ENCODE data around the gene SPOP. TPM values are rescaled to one million over a fixed set of nuclear protein-coding genes. Genes with fewer than 3 reads are reported as not detected.

SPOP gene
- total and polyA plus RNA-seq, 11 donors = 28.5 to 96.1 (median 60.4) TPM

DNA sequence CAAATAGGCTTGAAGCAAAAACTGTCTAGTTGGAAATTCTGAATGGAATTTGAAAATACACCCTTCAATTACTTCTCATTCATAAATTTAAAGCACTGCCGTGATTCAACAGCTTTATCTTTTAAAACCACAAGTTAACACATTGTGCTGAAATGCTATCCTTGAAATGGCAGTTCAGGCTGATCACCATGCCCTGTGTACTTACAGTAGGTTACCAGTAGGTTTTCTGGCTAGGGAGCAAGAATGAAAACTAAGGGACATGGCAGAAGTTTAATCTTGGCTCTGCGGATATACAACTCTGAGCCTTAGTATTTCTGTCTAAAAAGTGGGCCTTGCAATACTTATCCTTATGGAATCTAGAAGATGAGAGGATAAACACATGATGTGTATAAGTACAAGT is 74.2 kb downstream of the SPOP start:
- Histone ChIP-seq H3K4me3 (no peak overlapping the region), H3K36me3 (peaks cover 0 to 100% (median 99%) of the 10 kb centered on the region in 9 donors), H3K9me3 (no peaks in the 10 kb centered on the region), H3K27ac (peak overlapping the region in 7 of 12 donors; percentile 12 to 72 (median 36)), H3K4me1 (peaks cover 0 to 32% (median 18%) of the 10 kb centered on the region in 12 donors), H3K27me3 (no peaks in the 10 kb centered on the region)
- DNase-seq = no peak
- TF ChIP-seq POLR2A (IDR thresholded peaks at IDR 0.05) = no peak
- TF ChIP-seq, protein P1, sequence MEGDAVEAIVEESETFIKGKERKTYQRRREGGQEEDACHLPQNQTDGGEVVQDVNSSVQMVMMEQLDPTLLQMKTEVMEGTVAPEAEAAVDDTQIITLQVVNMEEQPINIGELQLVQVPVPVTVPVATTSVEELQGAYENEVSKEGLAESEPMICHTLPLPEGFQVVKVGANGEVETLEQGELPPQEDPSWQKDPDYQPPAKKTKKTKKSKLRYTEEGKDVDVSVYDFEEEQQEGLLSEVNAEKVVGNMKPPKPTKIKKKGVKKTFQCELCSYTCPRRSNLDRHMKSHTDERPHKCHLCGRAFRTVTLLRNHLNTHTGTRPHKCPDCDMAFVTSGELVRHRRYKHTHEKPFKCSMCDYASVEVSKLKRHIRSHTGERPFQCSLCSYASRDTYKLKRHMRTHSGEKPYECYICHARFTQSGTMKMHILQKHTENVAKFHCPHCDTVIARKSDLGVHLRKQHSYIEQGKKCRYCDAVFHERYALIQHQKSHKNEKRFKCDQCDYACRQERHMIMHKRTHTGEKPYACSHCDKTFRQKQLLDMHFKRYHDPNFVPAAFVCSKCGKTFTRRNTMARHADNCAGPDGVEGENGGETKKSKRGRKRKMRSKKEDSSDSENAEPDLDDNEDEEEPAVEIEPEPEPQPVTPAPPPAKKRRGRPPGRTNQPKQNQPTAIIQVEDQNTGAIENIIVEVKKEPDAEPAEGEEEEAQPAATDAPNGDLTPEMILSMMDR (IDR thresholded peaks at IDR 0.05) = peak in 4 of 12 donors; percentile 14 to 29 (median 22)
- peak in 1 of 4 donors; percentile 33 for ATAC-seq
- WGBS, 4 donors = 60 to 64% (median 61%) methylated on average over 2 of the region's 2 CpGs
- intact Hi-C loops (cut with DNase I) = no loop called here

- H3K27ac ChIP-seq = peak overlapping the region in 9 of 12 donors; percentile 10 to 72 (median 33)
- intact Hi-C loops (cut with DNase I) = no loop called here
- no peaks in the 10 kb centered on the region for H3K27me3 ChIP-seq
- H3K9me3 ChIP-seq = no peaks in the 10 kb centered on the region
- TF ChIP-seq, protein P1 (IDR thresholded peaks at IDR 0.05) = no peak
- no peak for TF ChIP-seq POLR2A (IDR thresholded peaks at IDR 0.05)
- ATAC-seq = peak in 1 of 4 donors; percentile 27
- WGBS, 4 donors = 53 to 64% (median 60%) methylated on average over 3 of the region's 3 CpGs
- H3K4me3 ChIP-seq = no peak overlapping the region
- peaks cover 0 to 36% (median 18%) of the 10 kb centered on the region in 12 donors for H3K4me1 ChIP-seq
- DNase-seq = no peak
- H3K36me3 ChIP-seq = peaks cover 0 to 100% (median 99%) of the 10 kb centered on the region in 9 donors
Measured at GRCh38 chr17:49603238-49603637, 74.7 kb downstream of the SPOP start.

- no peak for ATAC-seq
- Histone ChIP-seq H3K36me3 (peaks cover 0 to 100% (median 98%) of the 10 kb centered on the region in 9 donors), H3K4me1 (peaks cover 0 to 41% (median 23%) of the 10 kb centered on the region in 12 donors), H3K9me3 (no peaks in the 10 kb centered on the region), H3K27ac (peak overlapping the region in 9 of 12 donors; percentile 10 to 63 (median 33)), H3K4me3 (no peak overlapping the region), H3K27me3 (no peaks in the 10 kb centered on the region)
- intact Hi-C loops (cut with DNase I) = no loop called here
- TF ChIP-seq, protein P1 (IDR thresholded peaks at IDR 0.05) = no peak
- no peak for TF ChIP-seq POLR2A (IDR thresholded peaks at IDR 0.05)
- DNase-seq = no peak
Measured at GRCh38 chr17:49602783-49603182, 75.1 kb downstream of the SPOP start.

- DNase-seq (no peak), ATAC-seq (no peak)
- Histone ChIP-seq H3K27ac (peak overlapping the region in 1 of 12 donors; percentile 52), H3K4me1 (peaks cover 0 to 50% (median 32%) of the 10 kb centered on the region in 12 donors), H3K27me3 (no peaks in the 10 kb centered on the region), H3K9me3 (no peaks in the 10 kb centered on the region), H3K36me3 (peaks cover 0 to 100% (median 97%) of the 10 kb centered on the region in 9 donors), H3K4me3 (no peak overlapping the region)
- intact Hi-C loops (cut with DNase I) = no loop called here
- no peak for TF ChIP-seq POLR2A (IDR thresholded peaks at IDR 0.05)
- TF ChIP-seq, protein P1 (IDR thresholded peaks at IDR 0.05) = no peak
Measured at GRCh38 chr17:49600949-49601348, 76.9 kb downstream of the SPOP start.
